ENCODE data around the gene RHOH.

GRCh38 chr4:40270609-40271008 is 73.8 kb downstream of the RHOH start:
- no peak for TF ChIP-seq CTCF (conservative IDR thresholded peaks at IDR 0.05)
- TF ChIP-seq EZH2 (IDR thresholded peaks at IDR 0.05; ENCODE audit: low read depth): no peak

Measured in PC-9 (cell line).